Lung (tissue), 16 donors: ENCODE measurements around the gene MMP11. TPM values are rescaled to one million over a fixed set of nuclear protein-coding genes. Genes with fewer than 3 reads are reported as not detected.
"Not testable (repeated sequence)": the region's sequence is repeated elsewhere in the genome, so short reads cannot be mapped to it uniquely, and the experiment has no call there.

Source experiments
- ATAC-seq: fragments of 200-7000 bp; cut with Tn5 transposase; one replicate; pipeline ENCODE4 v1.9.1; 2020; ENCODE audit warnings: moderate number of reproducible peaks; ENCODE audit not compliant: insufficient read depth, low FRiP score
- DNase-seq, 3 donors: peaks; one replicate each; pipeline ENCODE4 v3.0.0-alpha.2; 2013 to 2017
- H3K27ac ChIP-seq, 2 donors: one replicate each; pipeline ENCODE4 v1.5.1; 2013; ENCODE audit warnings: mild to moderate bottlenecking in 2 of 2, moderate library complexity in 2 of 2, control low read depth in 1 of 2, inconsistent platforms in 1 of 2, low read depth in 1 of 2, low read length in 1 of 2
- H3K27me3 ChIP-seq, 3 donors: one replicate each; pipeline ENCODE4 v1.5.1; 2013; ENCODE audit warnings: low read length in 2 of 3; ENCODE audit not compliant: control insufficient read depth in 3 of 3, insufficient read depth in 3 of 3
- H3K36me3 ChIP-seq, 4 donors: one replicate each; pipeline ENCODE4 v1.5.1; 2013; ENCODE audit warnings: low read length in 4 of 4, mild to moderate bottlenecking in 1 of 4, moderate library complexity in 1 of 4; ENCODE audit not compliant: control insufficient read depth in 4 of 4, insufficient read depth in 4 of 4
- H3K4me1 ChIP-seq, 5 donors: one replicate each; pipeline ENCODE4 v1.5.1; 2013; ENCODE audit warnings: low read length in 5 of 5, mild to moderate bottlenecking in 2 of 5, moderate library complexity in 1 of 5; ENCODE audit not compliant: control insufficient read depth in 5 of 5, insufficient read depth in 5 of 5
- H3K4me3 ChIP-seq: one replicate; pipeline ENCODE4 v1.5.1; 2013; ENCODE audit warnings: mild to moderate bottlenecking, control low read depth, moderate library complexity
- H3K9ac ChIP-seq, 2 donors: one replicate each; pipeline ENCODE4 v1.5.1; 2013; ENCODE audit warnings: low read length in 2 of 2, control low read depth in 1 of 2; ENCODE audit not compliant: insufficient read depth in 1 of 2
- H3K9me3 ChIP-seq, 4 donors: one replicate each; pipeline ENCODE4 v1.5.1; 2013; ENCODE audit warnings: low read length in 3 of 4, mild to moderate bottlenecking in 1 of 4, moderate library complexity in 1 of 4; ENCODE audit not compliant: control insufficient read depth in 4 of 4, insufficient read depth in 3 of 4
- WGBS, 2 donors: extraction: QIAGEN DNeasy Blood & Tissue Kit; methylation state at CpG; one replicate each; pipeline ENCODE4 v1.1.7; 2013; 5-methylcytosine and 5-hydroxymethylcytosine counted together
- long read RNA-seq, 5 donors: transcript quantifications; one replicate each; lab custom pipeline, GENCODE V29; 2026
- polyA plus RNA-seq, 2 donors: library from polyadenylated mRNA; stranded (reverse); fragments of 200-250 nt; gene quantifications; one replicate each; pipeline ENCODE4 v1.2.1, GENCODE V29; 2013
- total RNA-seq, 2 donors: library from RNA; depleted of rRNA in 1 of 2; stranded (reverse); fragments of >200 nt in 1 of 2; gene quantifications; one replicate each; pipeline ENCODE4 v1.2.1, GENCODE V29; 2014 to 2021
- TF ChIP-seq, protein P1 (sequence below): IDR thresholded peaks from 2 replicates; pipeline ENCODE4 v1.5.1; 2012; ENCODE audit warnings: mild to moderate bottlenecking; ENCODE audit errors: control extremely low read depth, extremely low read depth
- donor health status: control.
- donor health status: control.
- donor health status: Bipolar disorder and iron deficiency.
- donor health status: healthy.
- donor health status: DM: yes; HTN: yes; CAD: no.

MMP11 gene
- total RNA-seq (1 to 10 TPM; 2.2 to 2.6 TPM), polyA plus RNA-seq (under 1 TPM; 0.43 to 0.68 TPM)
- long read RNA-seq, donor 1, partial matches to known transcripts = 0 of 3 reads
- long read RNA-seq, donor 1, other reads (novel, unspliced or antisense) = 0 of 3 reads
- long read RNA-seq, donor 2, partial matches to known transcripts = 0 of 1 reads
- long read RNA-seq, donor 2, other reads (novel, unspliced or antisense) = 0 of 1 reads
- long read RNA-seq, donor 3 = 0 reads
- long read RNA-seq, donor 4 = 0 reads
- long read RNA-seq, donor 5, partial matches to known transcripts = 0 of 2 reads
- long read RNA-seq, donor 5, other reads (novel, unspliced or antisense) = 0 of 2 reads

DNA sequence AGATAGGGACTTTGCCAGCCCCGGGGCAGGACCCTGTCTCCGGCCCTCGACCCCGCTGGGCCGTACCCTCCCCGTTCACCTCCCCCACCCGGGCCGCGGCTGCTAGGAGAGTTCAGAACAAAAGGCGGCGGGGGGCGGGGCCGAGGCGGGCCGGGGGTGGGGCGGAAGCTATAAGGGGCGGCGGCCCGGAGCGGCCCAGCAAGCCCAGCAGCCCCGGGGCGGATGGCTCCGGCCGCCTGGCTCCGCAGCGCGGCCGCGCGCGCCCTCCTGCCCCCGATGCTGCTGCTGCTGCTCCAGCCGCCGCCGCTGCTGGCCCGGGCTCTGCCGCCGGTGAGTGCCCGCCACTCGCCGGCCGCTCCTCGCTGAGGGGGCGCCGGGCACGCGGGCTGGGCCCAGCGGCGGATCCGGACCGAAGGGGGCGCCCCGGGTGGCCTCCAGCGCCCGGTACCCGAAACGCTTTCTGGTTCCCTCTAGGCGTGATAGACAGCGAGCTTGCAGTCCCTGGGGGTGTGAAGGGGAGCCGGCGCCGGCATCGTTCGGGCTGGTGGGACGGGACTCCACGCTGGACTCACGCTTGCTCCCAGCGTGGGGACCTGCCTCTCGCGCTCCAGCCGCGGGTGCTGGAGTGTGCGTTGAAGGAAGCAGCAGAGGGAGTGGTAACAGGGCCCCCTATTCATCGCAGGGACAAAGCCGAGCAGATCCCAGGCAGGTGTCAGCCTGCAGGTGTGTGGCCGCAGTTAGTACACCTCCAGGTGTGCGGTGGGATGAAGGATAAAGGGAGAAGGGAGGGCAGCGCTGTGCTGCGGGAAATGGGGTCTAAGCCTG, at the start of gene MMP11:
TSS of gene MMP11 (plus strand) at position 201 of the 825 bp plus-strand sequence. CDS start at position 223, 22 bp downstream.
- TF ChIP-seq, protein P1, sequence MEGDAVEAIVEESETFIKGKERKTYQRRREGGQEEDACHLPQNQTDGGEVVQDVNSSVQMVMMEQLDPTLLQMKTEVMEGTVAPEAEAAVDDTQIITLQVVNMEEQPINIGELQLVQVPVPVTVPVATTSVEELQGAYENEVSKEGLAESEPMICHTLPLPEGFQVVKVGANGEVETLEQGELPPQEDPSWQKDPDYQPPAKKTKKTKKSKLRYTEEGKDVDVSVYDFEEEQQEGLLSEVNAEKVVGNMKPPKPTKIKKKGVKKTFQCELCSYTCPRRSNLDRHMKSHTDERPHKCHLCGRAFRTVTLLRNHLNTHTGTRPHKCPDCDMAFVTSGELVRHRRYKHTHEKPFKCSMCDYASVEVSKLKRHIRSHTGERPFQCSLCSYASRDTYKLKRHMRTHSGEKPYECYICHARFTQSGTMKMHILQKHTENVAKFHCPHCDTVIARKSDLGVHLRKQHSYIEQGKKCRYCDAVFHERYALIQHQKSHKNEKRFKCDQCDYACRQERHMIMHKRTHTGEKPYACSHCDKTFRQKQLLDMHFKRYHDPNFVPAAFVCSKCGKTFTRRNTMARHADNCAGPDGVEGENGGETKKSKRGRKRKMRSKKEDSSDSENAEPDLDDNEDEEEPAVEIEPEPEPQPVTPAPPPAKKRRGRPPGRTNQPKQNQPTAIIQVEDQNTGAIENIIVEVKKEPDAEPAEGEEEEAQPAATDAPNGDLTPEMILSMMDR = no peak
- H3K4me3 ChIP-seq = peak within 1 kb of the TSS; percentile 33
- DNase-seq (peak; percentile 58 to 76 (median 75)), ATAC-seq (peak; percentile 28)
- H3K9me3 ChIP-seq = no peaks in the 10 kb centered on the region
- no peaks in the 10 kb centered on the region for H3K36me3 ChIP-seq
- H3K27ac ChIP-seq = peak within 1 kb of the TSS in 1 of 2 donors; percentile 77
- no peaks in the 10 kb centered on the region for H3K27me3 ChIP-seq
- 5 to 8% methylated on average over 53 to 79 of the region's 79 CpGs for WGBS, 2 donors
- peaks cover 0 to 35% (median 14%) of the 10 kb centered on the region in 5 donors for H3K4me1 ChIP-seq
- H3K9ac ChIP-seq = no peak within 1 kb of the TSS

GRCh38 chr22:23728108-23728507, 44.5 kb upstream of the MMP11 start:
- 75 to 76% methylated on average over 4 of the region's 4 CpGs for WGBS, 2 donors
- not testable (repeated sequence) for ATAC-seq, H3K4me1 ChIP-seq, DNase-seq, H3K9ac ChIP-seq, H3K4me3 ChIP-seq, H3K36me3 ChIP-seq, H3K9me3 ChIP-seq, H3K27ac ChIP-seq, H3K27me3 ChIP-seq

DNA sequence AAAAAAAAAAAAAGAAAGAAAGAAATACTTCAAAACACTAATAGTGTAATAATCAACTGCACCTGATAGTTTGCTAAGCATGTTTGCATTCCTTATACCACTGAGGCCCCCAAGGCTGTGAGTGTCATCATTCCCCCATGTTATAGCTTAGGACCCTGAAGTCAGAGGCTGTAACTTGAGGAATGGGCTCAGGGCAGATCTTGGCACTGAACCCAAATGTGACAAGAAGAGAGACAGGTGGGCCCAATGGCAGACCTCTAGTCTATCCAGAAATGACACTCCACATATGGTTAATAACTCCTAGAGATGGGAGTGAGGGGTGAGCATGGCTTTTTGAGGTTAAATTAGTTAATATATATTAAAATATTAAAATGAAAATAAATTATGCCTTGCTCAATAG, 35.0 kb upstream of the MMP11 start:
- no peak overlapping the region for H3K9ac ChIP-seq
- peaks cover 0 to 8% (median 5%) of the 10 kb centered on the region in 4 donors for H3K36me3 ChIP-seq
- H3K27ac ChIP-seq = no peak overlapping the region
- DNase-seq = no peak
- H3K27me3 ChIP-seq = no peaks in the 10 kb centered on the region
- no peaks in the 10 kb centered on the region for H3K4me1 ChIP-seq
- H3K9me3 ChIP-seq = no peaks in the 10 kb centered on the region
- no peak for ATAC-seq
- TF ChIP-seq, protein P1 = no peak
- no peak overlapping the region for H3K4me3 ChIP-seq
